ENCODE results near the gene TNFRSF19. TPM values are rescaled to one million over a fixed set of nuclear protein-coding genes. Genes with fewer than 3 reads are reported as not detected.

Gene TNFRSF19
- total and polyA plus RNA-seq, 10 of the 15 experiments (the other 5 are each of a cell fraction or from before 2014, with no cell fraction given) = 16.4 to 46.2 (median 35.4) TPM

DNA sequence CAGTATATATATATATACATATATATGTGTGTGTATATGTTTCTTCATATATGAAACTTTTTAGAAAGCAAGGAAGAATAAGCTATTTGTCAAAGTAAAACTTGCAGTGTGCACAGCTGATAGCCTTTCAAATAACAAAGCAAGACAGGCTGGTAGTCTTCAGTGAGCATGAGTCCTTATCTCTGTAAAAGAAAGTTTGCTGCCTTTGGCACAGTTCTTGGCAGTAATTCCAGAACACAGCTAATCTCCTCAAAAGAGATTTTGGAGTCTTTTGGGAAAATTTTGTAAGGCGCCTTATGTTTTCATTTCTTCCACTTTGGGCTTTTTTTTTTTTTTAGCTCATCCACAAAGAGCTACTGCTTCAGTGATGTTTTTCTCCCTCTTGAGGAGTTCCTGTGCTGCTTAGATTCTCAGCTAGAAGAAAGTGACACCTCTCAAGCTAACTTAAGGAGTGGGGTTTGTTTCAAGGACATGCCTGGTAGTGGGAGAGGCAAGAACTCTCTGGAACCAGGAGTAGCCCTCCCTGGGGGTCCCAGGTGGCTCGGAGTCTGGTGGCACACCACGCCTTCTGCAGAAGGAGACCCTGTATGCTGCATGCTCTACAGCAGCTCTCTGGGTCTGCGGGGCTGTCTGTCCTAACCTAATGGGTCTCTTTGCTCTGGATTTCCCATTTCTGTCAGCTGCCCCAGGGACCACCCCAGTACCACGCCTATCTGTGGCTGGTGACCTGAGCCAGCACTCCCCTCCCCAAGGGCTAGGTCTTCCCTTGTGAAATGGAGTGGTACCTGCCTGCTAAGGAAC is 58.8 kb downstream of the TNFRSF19 start:
- no peak for ATAC-seq
- Histone ChIP-seq H3K27me3 (replicated peaks in 1 of 2; ENCODE audit: control insufficient read depth in 2 of 2, insufficient read depth in 2 of 2, low read length in 1 of 2) (no peaks in the 10 kb centered on the region; a peak in 1 of 4 replicates), H3K79me2 (ENCODE audit: control insufficient read depth, insufficient read depth, low read length) (no peaks in the 10 kb centered on the region; the same call in 1 of the 2 replicates), H3K4me2 (ENCODE audit: control insufficient read depth, insufficient read depth) (no peak overlapping the region), H3K4me3 (no peak overlapping the region), H3K9me3 (replicated peaks; ENCODE audit: control insufficient read depth, insufficient read depth, low read length) (no peaks in the 10 kb centered on the region; the same call in 1 of the 3 replicates), H3K4me1 (ENCODE audit: control insufficient read depth, insufficient read depth, low read length) (no peaks in the 10 kb centered on the region), H2AFZ (ENCODE audit: control insufficient read depth, low read depth, low read length) (no peak overlapping the region), H3K27ac (ENCODE audit: control insufficient read depth, insufficient read depth) (no peak overlapping the region), H3K9ac (ENCODE audit: control insufficient read depth, insufficient read depth, low read length) (no peak overlapping the region), H3K36me3 (ENCODE audit: control insufficient read depth in 2 of 2, insufficient read depth in 2 of 2, low read length in 1 of 2) (peaks cover 0 to 13% of the 10 kb centered on the region in 2 experiments; a peak in 2 of 4 replicates), H4K20me1 (ENCODE audit: control insufficient read depth, insufficient read depth) (0 out of 2 replicates have a peak, but pooled peaks cover 3% of the 10 kb centered on the region)
- no peak for DNase-seq (ENCODE audit: low read depth, low spot score)
- in situ Hi-C loops (cut with MboI) = no loop called here
- SMC1A ChIA-PET (ENCODE audit: uncharacterized antibody, unreplicated experiment) = no interaction called here
- intact Hi-C loops (cut with micrococcal nuclease; ENCODE audit: unreplicated experiment) = no loop called here
- CTCF ChIA-PET = interaction anchor here (0.9 kb wide), 1 partner anchor 8 kb away, joined by 3 read pairs; no protein-coding TSS in a partner anchor
- 15% methylated on average over 4 of the region's 5 CpGs for WGBS (ENCODE audit: insufficient coverage, insufficient replicate concordance, low lambda C conversion rate, missing lambda C conversion rate)
- RAD21 ChIA-PET (ENCODE audit: unreplicated experiment) = no interaction called here
- no peak for FAIRE-seq
- no TSS peak for BruUV-seq (replicated peaks)
- POLR2A ChIA-PET = interaction anchor here (0.6 to 1.0 kb wide), 4 partner anchors 19 to 27 kb away, joined by 3 read pairs; no protein-coding TSS in a partner anchor
- TF ChIP-seq TCF3 (IDR thresholded peaks at IDR 0.05; ENCODE audit: borderline replicate concordance, insufficient read depth, low read depth, low read length) (no peak), USF2 (IDR thresholded peaks at IDR 0.05; ENCODE audit: borderline replicate concordance, low read depth, low read length) (no peak), RBBP5 (conservative IDR thresholded peaks at IDR 0.05) (no peak), SIN3A (IDR thresholded peaks at IDR 0.05; ENCODE audit: low read depth, low read length) (no peak), GATAD2B (conservative IDR thresholded peaks at IDR 0.05; ENCODE audit: low read depth) (no peak), BACH1 (IDR thresholded peaks at IDR 0.05; ENCODE audit: borderline replicate concordance) (no peak), ETV6 (conservative IDR thresholded peaks at IDR 0.05 in 1 of 2, IDR thresholded peaks at IDR 0.05 in 1 of 2; ENCODE audit: borderline replicate concordance in 1 of 2, low read depth in 1 of 2) (no peak), ATF7 (IDR thresholded peaks at IDR 0.05; ENCODE audit: low read depth) (no peak)
- TF ChIP-seq, protein P1, sequence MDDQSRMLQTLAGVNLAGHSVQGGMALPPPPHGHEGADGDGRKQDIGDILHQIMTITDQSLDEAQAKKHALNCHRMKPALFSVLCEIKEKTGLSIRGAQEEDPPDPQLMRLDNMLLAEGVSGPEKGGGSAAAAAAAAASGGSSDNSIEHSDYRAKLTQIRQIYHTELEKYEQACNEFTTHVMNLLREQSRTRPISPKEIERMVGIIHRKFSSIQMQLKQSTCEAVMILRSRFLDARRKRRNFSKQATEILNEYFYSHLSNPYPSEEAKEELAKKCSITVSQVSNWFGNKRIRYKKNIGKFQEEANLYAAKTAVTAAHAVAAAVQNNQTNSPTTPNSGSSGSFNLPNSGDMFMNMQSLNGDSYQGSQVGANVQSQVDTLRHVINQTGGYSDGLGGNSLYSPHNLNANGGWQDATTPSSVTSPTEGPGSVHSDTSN (IDR thresholded peaks at IDR 0.05; ENCODE audit: insufficient replicate concordance, low read depth, low read length) = no peak
- TF ChIP-seq, protein P2, sequence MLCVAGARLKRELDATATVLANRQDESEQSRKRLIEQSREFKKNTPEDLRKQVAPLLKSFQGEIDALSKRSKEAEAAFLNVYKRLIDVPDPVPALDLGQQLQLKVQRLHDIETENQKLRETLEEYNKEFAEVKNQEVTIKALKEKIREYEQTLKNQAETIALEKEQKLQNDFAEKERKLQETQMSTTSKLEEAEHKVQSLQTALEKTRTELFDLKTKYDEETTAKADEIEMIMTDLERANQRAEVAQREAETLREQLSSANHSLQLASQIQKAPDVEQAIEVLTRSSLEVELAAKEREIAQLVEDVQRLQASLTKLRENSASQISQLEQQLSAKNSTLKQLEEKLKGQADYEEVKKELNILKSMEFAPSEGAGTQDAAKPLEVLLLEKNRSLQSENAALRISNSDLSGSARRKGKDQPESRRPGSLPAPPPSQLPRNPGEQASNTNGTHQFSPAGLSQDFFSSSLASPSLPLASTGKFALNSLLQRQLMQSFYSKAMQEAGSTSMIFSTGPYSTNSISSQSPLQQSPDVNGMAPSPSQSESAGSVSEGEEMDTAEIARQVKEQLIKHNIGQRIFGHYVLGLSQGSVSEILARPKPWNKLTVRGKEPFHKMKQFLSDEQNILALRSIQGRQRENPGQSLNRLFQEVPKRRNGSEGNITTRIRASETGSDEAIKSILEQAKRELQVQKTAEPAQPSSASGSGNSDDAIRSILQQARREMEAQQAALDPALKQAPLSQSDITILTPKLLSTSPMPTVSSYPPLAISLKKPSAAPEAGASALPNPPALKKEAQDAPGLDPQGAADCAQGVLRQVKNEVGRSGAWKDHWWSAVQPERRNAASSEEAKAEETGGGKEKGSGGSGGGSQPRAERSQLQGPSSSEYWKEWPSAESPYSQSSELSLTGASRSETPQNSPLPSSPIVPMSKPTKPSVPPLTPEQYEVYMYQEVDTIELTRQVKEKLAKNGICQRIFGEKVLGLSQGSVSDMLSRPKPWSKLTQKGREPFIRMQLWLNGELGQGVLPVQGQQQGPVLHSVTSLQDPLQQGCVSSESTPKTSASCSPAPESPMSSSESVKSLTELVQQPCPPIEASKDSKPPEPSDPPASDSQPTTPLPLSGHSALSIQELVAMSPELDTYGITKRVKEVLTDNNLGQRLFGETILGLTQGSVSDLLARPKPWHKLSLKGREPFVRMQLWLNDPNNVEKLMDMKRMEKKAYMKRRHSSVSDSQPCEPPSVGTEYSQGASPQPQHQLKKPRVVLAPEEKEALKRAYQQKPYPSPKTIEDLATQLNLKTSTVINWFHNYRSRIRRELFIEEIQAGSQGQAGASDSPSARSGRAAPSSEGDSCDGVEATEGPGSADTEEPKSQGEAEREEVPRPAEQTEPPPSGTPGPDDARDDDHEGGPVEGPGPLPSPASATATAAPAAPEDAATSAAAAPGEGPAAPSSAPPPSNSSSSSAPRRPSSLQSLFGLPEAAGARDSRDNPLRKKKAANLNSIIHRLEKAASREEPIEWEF (IDR thresholded peaks at IDR 0.05; ENCODE audit: insufficient replicate concordance, low read depth, low read length) = no peak
- TF ChIP-seq, protein P3, sequence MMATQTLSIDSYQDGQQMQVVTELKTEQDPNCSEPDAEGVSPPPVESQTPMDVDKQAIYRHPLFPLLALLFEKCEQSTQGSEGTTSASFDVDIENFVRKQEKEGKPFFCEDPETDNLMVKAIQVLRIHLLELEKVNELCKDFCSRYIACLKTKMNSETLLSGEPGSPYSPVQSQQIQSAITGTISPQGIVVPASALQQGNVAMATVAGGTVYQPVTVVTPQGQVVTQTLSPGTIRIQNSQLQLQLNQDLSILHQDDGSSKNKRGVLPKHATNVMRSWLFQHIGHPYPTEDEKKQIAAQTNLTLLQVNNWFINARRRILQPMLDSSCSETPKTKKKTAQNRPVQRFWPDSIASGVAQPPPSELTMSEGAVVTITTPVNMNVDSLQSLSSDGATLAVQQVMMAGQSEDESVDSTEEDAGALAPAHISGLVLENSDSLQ (IDR thresholded peaks at IDR 0.05) = no peak

All from GM12878 (cell line).